Measurements from ENCODE around the gene MAPK1IP1L.

DNA sequence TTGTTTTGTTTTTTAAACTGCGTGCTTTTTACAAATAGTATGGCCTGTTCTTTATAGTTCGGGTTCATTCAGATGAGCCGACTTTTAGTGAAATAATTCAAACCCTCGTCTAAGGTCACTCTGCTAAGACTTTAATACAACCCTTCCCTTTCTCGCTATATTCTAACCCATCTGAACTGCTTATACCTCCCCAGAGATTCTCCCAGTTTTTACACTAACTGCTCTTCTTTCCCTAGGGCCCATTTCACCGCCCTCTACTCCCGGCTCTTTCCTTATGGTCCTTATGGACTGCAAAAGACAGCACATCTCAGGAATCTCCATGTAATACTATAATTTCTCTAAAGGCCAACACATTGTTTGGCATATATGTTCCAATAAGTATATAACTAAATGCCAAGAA is 2.1 kb downstream of the MAPK1IP1L start:
- TF ChIP-seq POLR2A (IDR thresholded peaks at IDR 0.05; ENCODE audit: low read depth, low read length) (no peak), POLR2AphosphoS5 (IDR thresholded peaks at IDR 0.05; ENCODE audit: low read depth, low read length) (no peak)

Data from GM12892 (cell line).